Liver (tissue), 3 donors: ENCODE results near the gene RILP.

ENCODE experiments used
- ATF3 ChIP-seq: IDR thresholded peaks from 2 replicates; pipeline ENCODE4 v1.6.1; 2016; ENCODE audit warnings: antibody characterized with exemption
- CTCF ChIP-seq: fragments of 150-350 bp; IDR thresholded peaks from 2 replicates; pipeline ENCODE4 v1.5.1; 2017; ENCODE audit warnings: improper control_type of control experiment, low read depth, low read length; ENCODE audit not compliant: missing input control
- RAD21 ChIP-seq, 2 donors: IDR thresholded peaks; 2 replicates each; pipeline ENCODE4 v1.6.1; 2016; ENCODE audit warnings: antibody characterized with exemption in 2 of 2, mild to moderate bottlenecking in 2 of 2
- donor health status: healthy.
- donor health status: healthy.

- TF ChIP-seq CTCF (no peak), ATF3 (no peak), RAD21 (IDR thresholded peaks at IDR 0.05) (no peak)
These were observed 6.2 kb downstream of the RILP start for GRCh38 chr17:1643293-1643998.
